Measurements from ENCODE around the gene SIRT2.
A peak's percentile ranks its signal among the peaks of the same experiment; 100 is the strongest.

DNA sequence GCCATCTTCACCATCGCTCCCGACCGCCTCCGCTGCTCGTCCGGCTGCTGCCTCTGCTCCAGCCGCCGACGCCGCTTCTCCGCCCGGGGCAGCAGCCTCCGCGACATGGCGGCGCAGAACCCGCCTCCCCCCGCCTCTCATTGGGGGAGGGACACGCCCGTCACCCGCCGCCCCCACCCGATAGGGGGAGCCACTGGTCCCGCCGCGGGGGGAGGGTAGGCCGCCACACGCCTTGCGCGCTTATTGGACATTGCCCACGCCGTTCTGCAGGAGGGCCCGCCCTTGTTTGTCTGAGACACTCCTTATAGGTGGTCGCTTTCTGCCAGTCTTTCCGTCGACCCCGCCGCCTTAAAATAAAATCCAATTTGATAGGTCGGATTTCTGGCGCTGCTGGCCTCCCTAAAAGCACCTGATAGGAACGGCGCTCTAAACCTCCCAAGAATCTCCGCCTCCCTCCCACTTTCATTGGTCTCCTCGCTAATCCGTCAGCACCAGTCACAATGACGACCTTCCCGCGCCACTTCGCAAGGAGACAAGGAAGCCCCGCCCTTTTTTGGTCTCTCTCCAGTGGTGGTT is 49.5 kb downstream of the SIRT2 start, which contains the start of gene HNRNPL:
- TF ChIP-seq, protein P1, sequence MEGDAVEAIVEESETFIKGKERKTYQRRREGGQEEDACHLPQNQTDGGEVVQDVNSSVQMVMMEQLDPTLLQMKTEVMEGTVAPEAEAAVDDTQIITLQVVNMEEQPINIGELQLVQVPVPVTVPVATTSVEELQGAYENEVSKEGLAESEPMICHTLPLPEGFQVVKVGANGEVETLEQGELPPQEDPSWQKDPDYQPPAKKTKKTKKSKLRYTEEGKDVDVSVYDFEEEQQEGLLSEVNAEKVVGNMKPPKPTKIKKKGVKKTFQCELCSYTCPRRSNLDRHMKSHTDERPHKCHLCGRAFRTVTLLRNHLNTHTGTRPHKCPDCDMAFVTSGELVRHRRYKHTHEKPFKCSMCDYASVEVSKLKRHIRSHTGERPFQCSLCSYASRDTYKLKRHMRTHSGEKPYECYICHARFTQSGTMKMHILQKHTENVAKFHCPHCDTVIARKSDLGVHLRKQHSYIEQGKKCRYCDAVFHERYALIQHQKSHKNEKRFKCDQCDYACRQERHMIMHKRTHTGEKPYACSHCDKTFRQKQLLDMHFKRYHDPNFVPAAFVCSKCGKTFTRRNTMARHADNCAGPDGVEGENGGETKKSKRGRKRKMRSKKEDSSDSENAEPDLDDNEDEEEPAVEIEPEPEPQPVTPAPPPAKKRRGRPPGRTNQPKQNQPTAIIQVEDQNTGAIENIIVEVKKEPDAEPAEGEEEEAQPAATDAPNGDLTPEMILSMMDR (optimal IDR thresholded peaks at IDR 0.05 in 1 of 3, IDR thresholded peaks at IDR 0.05 in 1 of 3, conservative IDR thresholded peaks at IDR 0.05 in 1 of 3; ENCODE audit: extremely low read depth in 1 of 3, insufficient read depth in 2 of 3, low read length in 3 of 3), result peak; percentile 26 to 68 (median 61)
- TF ChIP-seq EZH2 (IDR thresholded peaks at IDR 0.05; ENCODE audit: low read length), result no peak
